SHP77 treated with DMSO at 0.1 percent for 48 hours (cell line): ENCODE measurements around the gene NT5C1B.

Experiments used
- DNase-seq: peaks from one replicate; lab custom pipeline; 2025; lab: John Stamatoyannopoulos, UW

Gene NT5C1B

DNA sequence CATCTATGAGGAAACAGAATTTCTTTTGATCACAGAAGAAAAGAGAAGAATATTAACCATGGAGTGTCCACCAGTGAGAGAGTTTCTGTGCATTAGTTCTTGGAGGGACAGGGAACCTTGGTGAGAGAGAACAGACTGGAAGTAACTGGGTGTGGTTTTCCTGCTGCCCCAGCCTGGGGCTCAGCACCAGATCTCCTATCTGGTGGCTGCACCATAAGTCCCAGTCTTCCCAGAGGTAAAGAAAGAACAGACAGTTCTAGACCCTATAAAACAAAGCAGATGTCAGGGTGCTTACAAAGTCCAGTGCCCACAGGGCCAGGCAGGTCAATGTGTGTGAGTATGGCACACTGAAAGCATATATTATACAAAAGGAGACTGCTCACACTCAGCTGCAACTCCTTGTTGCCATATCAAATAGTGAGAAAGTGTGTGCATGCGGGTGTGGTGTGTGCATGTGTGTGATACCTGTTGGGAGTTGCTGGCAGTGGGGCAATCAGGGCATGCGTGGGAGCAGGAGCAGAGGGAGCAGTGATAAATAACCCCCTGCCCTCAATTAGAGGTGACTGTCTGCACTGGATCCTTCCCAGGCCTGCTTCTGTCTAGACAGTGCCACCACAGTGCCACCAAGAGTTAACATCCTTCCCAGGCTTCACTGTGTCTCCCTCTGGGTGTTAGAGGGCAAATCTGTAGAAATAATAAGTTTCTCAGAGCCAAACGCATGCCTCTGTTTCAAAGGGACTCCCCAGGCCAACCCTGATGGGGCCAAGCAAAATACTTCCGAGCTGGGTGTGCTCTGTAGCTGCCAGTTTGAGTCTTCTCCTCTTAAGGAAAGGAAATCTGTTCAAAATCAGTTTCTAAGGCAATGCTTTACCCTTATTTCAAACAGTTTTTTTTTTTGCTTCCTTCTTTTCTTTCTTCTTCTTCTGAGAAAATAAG is 74.6 kb downstream of the NT5C1B start:
- DNase-seq, result no peak
